ENCODE measurements around the gene SCEL.

DNA sequence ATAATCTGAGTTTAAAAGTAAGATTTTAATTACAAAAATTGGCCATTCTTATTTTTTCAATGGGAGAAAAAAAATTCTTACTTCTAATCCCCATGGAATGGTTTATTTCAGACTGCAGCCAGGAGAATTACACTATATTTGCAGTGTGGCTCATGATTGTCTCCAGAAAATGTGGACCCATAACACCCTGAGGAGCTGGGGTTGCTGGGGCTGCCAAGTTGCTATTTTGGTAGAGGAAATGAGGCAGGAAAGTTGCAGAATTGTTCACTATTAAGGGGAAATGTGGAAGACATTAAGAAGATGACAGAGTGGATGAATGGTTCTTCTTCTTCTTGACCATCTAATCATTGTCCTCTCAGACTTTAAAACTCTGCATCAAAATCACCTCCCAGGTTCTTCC is 4.6 kb upstream of the SCEL start:
- TF ChIP-seq, protein P1, sequence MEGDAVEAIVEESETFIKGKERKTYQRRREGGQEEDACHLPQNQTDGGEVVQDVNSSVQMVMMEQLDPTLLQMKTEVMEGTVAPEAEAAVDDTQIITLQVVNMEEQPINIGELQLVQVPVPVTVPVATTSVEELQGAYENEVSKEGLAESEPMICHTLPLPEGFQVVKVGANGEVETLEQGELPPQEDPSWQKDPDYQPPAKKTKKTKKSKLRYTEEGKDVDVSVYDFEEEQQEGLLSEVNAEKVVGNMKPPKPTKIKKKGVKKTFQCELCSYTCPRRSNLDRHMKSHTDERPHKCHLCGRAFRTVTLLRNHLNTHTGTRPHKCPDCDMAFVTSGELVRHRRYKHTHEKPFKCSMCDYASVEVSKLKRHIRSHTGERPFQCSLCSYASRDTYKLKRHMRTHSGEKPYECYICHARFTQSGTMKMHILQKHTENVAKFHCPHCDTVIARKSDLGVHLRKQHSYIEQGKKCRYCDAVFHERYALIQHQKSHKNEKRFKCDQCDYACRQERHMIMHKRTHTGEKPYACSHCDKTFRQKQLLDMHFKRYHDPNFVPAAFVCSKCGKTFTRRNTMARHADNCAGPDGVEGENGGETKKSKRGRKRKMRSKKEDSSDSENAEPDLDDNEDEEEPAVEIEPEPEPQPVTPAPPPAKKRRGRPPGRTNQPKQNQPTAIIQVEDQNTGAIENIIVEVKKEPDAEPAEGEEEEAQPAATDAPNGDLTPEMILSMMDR (IDR thresholded peaks at IDR 0.05; ENCODE audit: insufficient read depth, low read depth, low read length), result no peak
- TF ChIP-seq EZH2 (IDR thresholded peaks at IDR 0.05; ENCODE audit: insufficient read depth, low read length), result no peak
